GM19467 (cell line): Measurements from ENCODE around the gene SUGCT.

ENCODE experiments used
- ATAC-seq: cut with Tn5 transposase; IDR thresholded peaks from one replicate; pipeline ENCODE4 v1.9.1; 2021; ENCODE audit warnings: mild to moderate bottlenecking, moderate library complexity; ENCODE audit not compliant: unreplicated experiment

Gene SUGCT

DNA sequence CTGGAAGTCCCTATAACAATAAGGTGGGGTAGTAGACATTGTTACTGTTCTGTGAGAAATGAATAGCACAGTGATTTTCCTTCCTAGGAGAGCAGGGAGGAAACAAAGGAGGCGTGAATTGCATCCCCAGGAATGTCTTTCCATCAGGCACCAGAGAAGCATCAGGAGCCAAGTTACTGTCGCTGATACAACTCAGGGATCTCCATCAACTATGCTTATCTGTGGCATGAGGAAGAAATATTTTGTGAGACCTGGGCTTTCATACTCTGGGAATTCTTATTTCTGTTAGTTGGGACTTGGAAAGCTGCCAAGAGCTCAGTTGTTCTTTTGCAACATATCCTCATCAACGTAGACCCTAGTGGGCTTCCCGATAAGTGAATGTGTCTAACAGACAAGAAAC lies 622.3 kb downstream of the SUGCT start:
- no peak for ATAC-seq

GRCh38 chr7:40758590-40758989 lies 623.8 kb downstream of the SUGCT start:
- no peak for ATAC-seq

- ATAC-seq: no peak
These were observed 625.6 kb downstream of the SUGCT start for GRCh38 chr7:40760293-40760964.

- ATAC-seq: no peak
These were observed 626.2 kb downstream of the SUGCT start for GRCh38 chr7:40760987-40761386.

DNA sequence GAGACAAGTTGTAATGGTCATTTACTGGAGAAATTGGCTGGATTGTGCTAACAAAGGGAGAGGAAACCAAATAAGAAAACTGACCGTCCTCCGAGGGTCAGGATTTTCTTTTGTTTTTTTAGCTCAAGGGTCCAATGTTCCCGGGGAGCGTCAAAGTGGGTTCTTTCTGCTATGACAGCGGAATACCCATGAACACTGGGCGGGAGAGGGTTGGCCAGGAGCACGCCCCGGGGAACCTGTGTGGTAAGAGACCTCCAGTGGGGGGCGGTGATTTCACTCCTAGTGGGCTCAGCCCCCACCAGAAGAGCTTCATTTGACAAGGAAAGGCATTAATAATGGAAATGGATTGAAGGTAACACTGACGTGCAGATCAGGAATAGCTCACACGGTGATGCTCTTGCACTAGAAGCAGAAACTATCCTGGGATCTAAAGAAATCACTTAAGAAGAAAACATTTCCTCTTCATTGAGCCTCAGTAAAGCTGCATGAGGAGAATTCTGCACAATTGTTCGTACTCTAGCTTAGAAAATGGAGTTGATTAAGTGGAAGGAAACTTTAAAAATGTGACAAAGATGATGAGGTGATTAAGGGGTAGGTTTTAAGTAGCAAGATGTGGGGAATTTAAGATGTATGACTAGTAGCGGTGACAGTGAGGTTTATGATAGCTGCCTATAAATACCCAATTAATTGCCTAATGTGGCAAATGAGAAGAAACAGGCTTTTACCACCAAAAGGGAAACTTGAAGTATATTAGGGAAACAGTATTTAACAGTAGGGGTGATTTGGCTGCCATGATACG lies 627.2 kb downstream of the SUGCT start:
- no peak for ATAC-seq

DNA sequence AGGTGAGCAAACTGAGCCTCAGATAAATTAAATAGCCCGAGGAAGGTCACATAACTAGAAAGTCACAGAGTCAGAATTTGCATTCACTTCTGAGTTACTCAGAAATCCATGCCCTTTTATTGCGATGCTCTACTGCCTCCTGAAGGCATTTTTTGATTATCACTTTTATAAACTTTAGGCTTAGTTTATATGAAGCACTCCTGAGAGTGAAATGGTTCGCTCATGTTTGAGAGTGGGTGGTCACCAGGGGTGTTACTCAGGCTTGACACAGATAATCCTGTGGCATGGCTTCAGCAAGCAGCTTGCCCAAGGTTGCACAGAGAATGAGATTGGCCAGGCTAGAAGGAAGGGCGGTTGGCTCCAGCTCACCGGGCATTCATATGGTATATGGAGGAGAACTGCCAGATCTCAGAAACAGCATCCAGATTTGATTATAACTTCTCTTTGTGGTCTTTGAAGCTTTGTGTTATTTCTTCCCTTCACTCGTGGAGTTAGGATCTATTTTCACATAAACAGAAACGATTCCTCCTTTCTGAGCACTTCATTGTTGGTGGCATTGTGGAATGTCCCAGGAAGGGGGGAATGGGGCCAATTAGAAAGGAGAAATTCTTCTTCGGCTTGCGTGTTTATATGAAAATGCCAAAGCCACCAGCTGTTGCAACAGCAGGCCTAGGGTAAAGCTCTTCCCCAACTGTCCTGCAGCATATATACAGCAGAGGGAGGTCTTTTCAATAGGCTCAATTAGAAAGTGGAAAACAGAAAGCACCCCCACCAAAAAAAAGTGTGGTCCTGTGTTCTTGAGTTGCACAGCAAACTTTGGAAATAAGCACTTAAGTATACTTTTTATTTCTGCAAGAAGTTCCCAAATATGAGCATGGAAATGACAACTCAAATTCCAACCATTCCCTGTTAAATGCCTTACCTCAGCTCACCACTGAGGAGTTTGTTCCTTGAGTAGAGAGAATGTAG lies 628.8 kb downstream of the SUGCT start:
- ATAC-seq: no peak

- no peak for ATAC-seq
These were observed 630.8 kb downstream of the SUGCT start for GRCh38 chr7:40765639-40766038.

DNA sequence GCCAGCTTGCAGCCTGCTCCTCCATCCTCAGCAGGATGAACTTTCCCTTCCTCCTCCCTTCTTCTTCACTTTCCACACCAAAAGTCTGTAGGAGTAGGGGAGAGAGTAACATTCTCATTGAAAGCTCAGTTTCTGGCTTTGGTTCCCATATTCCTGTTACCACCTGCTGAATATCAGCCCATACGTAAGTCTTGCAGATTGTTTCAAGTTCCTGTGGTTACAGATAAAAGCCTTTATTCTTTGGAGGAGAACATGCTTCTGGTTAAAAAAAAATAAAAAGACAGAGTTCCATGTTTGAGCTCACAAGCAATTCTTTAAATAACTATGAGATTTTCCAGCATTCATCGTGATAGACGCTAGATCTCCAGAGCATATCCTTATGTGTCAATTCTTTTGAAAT lies 637.3 kb downstream of the SUGCT start:
- no peak for ATAC-seq

DNA sequence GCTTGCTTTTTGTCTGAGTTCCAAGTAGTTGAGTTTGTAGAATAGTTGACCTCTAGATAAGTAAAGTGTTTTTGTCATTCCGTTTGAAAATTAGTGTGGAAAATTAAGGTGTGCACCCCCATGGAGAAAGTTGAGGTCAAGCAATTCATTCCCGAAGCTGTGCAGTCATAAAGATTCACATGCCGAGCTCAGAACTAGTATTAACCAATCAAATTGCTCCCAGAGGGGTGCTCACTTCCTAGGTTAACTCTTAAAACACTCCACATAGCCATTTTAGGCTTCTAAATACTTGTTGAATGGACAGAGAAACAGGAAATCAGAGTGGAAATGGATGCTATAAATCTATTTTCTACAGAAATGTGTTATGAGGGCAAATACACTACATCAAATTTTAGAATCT lies 638.9 kb downstream of the SUGCT start:
- ATAC-seq: no peak

DNA sequence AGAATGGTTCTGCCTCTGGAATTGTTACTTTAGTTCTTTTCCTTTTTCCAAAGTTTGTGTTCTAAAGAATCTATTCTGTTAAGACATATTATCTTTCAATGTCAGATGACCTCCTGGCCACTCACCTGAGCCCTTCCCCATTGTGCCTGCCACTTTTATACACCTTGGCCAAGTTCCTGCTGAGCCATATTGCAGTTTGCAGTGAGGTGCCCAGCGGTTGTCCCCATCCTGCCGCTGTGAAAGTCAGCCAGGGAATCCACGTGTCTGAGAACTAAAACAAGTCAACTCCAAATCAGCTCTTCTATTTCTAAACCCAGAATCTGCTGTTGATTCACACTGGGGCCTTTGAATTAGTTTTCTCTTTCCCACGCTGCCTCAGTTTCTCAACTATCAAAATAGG lies 641.1 kb downstream of the SUGCT start:
- ATAC-seq: no peak

DNA sequence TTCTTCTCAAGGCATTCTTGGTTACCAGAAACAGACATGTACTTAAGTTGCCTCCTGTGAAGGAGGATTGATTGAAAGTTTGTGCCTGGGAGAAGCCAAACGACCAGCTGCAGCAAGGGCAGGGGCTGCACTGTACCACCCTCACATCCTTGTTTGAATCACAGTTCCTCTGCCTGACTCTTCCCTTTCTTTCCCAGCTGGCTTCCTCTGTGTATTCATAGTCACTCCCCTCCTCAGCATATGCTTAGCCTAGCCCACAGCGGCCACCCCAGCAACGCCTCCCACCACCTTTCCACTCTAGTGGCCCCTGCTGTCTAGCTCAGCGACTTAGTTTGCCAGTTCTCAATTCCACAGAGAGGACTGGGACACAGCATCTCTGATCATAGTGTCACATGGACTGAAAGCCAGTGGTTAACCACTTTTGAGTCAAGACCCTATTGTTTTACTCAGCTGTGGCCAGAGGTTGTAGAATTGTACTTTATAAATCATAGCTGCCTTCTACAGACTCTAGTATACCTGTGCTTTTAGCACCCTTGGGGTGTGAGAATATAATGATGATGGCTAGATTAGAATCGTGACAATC lies 643.0 kb downstream of the SUGCT start:
- ATAC-seq: no peak

DNA sequence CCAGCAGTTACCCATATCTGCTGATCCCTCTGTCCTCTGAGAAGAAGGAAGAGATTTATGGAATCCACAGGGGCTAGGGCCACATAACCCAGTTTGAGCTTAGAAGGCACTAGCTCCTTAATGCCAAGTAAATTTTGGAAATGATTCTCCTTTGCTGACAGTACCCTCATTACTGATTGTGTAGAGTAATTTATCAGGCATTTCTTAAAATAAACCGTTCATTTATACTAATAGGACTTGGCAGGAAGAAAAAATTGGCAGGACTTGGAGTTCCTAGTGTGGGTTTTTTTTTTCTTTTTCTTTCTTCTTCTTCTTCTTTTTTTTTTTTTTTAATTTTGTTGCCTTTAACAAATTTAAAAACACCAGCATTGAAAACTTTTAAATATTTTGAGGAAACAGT lies 645.7 kb downstream of the SUGCT start:
- ATAC-seq: no peak

GRCh38 chr7:40782836-40783235 lies 648.0 kb downstream of the SUGCT start:
- ATAC-seq: no peak

DNA sequence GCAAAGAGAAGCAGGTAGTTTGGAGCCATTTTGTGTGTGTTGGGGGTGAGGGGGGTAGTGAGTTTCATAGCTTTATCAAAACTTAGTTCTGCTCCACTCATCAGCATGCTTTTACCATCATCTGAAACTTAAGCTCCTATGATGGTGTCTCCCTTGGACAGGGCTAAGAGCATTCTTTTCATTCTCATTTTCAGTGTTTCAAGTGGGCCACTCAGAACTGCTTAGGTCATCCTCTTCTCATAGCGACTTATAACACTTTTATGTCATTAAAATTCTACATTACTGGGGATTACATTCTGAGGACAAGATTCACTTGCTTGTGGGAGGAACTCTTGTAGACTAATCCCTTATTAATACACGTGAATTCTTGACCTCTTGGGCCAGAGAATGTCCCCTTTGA lies 649.4 kb downstream of the SUGCT start:
- no peak for ATAC-seq

GRCh38 chr7:40786909-40787308 lies 652.1 kb downstream of the SUGCT start:
- no peak for ATAC-seq

DNA sequence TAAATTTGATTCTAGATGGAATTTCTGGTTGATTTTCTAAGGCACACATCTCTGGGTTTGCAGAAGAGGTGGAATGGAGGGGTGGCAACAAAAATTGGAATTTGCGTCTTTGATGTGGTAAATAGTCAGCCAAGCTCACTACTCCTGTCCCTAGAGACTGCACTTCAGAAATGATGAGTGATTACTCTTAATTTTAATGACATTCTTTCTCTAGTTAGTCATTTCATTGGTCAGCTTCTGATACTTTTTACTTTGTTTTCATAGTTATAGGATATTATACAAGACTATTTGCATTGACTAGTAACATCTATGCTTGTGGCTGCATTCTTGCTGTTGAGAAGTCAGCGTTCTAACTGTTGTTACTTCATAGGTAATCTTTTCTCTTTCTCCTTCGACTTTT lies 658.3 kb downstream of the SUGCT start:
- ATAC-seq: no peak

- no peak for ATAC-seq
These were observed 660.8 kb downstream of the SUGCT start for GRCh38 chr7:40795607-40796006.

GRCh38 chr7:40796723-40797122 lies 661.9 kb downstream of the SUGCT start:
- ATAC-seq: no peak

DNA sequence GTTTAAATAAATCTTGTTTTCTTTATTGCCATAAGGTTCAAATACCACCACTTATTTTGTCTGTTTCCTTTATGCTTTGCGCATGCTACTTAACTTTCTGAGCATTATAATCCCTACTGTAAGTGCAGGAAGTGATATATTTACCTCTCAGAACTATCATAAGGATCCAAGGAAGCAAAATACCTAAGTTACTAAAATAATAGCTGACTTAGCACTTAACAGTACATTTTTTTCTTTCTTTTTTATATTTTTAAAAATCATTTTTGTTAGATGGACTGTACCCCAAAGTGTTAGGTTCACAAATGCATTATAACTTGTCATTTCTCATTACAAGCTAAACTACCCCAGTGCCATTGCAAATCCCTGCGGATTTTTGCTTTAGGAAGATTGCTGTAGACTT lies 663.8 kb downstream of the SUGCT start:
- ATAC-seq: no peak

DNA sequence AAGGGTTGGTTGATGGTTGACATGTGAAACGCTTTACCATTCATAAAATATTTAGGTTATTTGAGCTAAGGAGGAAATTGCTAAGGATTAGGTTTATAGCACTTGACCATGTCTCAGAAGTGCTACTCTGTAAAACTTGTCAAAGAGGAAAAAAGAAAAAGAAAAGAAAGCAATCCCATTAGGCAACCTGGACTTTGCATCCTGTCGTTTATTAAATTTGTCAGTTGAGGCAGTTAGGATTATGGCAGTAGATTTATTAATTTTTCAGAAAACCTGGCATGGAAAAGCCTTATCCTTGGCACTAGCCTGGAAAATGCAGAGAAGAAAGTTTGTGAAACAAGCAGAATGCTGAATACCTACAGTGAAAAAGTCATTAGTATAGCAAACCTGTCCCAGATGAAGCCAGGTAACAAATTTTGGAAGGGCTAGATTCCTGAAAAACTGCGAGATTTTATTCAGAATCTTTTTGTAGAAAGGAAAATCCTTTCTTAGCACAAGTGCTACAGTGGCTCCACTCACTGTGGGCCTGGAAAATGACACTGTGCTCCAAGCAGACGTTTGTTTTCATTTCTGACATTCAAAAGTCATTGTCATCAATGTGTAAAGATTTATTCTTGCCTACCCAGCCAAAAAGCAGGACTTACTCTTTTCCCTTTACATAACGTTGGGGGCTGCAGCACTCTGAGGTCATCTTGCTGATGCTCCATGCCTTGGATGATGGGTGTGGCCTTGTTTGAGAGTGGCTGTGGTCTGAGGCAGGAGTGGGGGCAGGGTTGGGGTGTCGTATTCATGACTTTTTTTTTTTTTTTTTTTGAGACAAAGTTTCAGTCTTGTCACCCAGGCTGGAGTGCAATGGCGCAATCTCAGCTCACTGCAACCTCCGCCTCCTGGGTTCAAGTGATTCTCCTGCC lies 664.9 kb downstream of the SUGCT start:
- ATAC-seq: no peak
